Ascending aorta (tissue), 2 donors: ENCODE measurements around the gene TTLL8. TPM values are rescaled to one million over a fixed set of nuclear protein-coding genes. Genes with fewer than 3 reads are reported as not detected.

ENCODE experiments used
- DNase-seq, 2 donors: peaks; one replicate each; pipeline ENCODE4 v3.0.0-alpha.2; 2019; ENCODE audit warnings: low spot score in 2 of 2
- H3K27ac ChIP-seq, 2 donors: fragments of 200-600 bp; sonication (generic); one replicate each; pipeline ENCODE4 v1.5.1; 2016 to 2017; ENCODE audit warnings: mild to moderate bottlenecking in 1 of 2
- H3K27me3 ChIP-seq: fragments of 200-600 bp; sonication (generic); one replicate; pipeline ENCODE4 v1.5.1; 2017
- H3K36me3 ChIP-seq, 2 donors: fragments of 200-600 bp; sonication (generic); one replicate each; pipeline ENCODE4 v1.5.1; 2016
- H3K4me1 ChIP-seq, 2 donors: fragments of 200-600 bp; sonication (generic); one replicate each; pipeline ENCODE4 v1.5.1; 2016 to 2017; ENCODE audit warnings: mild to moderate bottlenecking in 1 of 2
- H3K4me3 ChIP-seq, 2 donors: fragments of 200-600 bp; sonication (generic); one replicate each; pipeline ENCODE4 v1.5.1; 2016 to 2017; ENCODE audit warnings: mild to moderate bottlenecking in 1 of 2
- H3K9me3 ChIP-seq, 2 donors: fragments of 200-600 bp; sonication (generic); one replicate each; pipeline ENCODE4 v1.5.1; 2016
- CTCF ChIP-seq, 3 experiments: fragments of 200-600 bp in 2 of 3; fragments of 450-650 bp in 1 of 3; sonication (generic) in 2 of 3; IDR thresholded peaks; one replicate each; pipeline ENCODE4 v1.5.1; 2016 to 2019; ENCODE audit warnings: antibody characterized with exemption in 3 of 3, mild to moderate bottlenecking in 1 of 3, moderate library complexity in 1 of 3
- intact Hi-C: fragments of 100-400 bp; cut with DNase I; formaldehyde crosslinking; loops from one replicate; pipeline ENCODE4 v1.15.1; 2023
- total RNA-seq: library from RNA; depleted of rRNA; stranded (reverse); fragments of >200 nt; gene quantifications from one replicate; pipeline ENCODE4 v1.1.0, GENCODE V29; 2016

Gene TTLL8
- not detected for total RNA-seq

- Histone ChIP-seq H3K27me3 (peaks cover 10% of the 10 kb centered on the region), H3K9me3 (peaks cover 0 to 8% of the 10 kb centered on the region in 2 donors), H3K4me3 (peak within 1 kb of the TSS in 1 of 2 donors; percentile 33), H3K4me1 (peaks cover 0 to 11% of the 10 kb centered on the region in 2 donors), H3K27ac (no peak within 1 kb of the TSS), H3K36me3 (no peaks in the 10 kb centered on the region)
- no peak for TF ChIP-seq CTCF (IDR thresholded peaks at IDR 0.05)
- DNase-seq, result no peak
- intact Hi-C loops, result no loop called here
Measured at GRCh38 chr22:50058061-50058905, at the start of gene TTLL8. Gene TTLL8, minus strand, starts transcription at chr22:50058298.

- no peak for TF ChIP-seq CTCF (IDR thresholded peaks at IDR 0.05)
- intact Hi-C loops, result no loop called here
- H3K27me3 ChIP-seq, result no peaks in the 10 kb centered on the region
- H3K36me3 ChIP-seq, result no peaks in the 10 kb centered on the region
- no peak for DNase-seq
- no peak overlapping the region for H3K27ac ChIP-seq
- no peak overlapping the region for H3K4me3 ChIP-seq
- peaks cover 3 to 6% of the 10 kb centered on the region in 2 donors for H3K4me1 ChIP-seq
- H3K9me3 ChIP-seq, result no peaks in the 10 kb centered on the region
Measured at GRCh38 chr22:50107529-50107928, 49.4 kb upstream of the TTLL8 start.

GRCh38 chr22:50105208-50106100 lies 47.4 kb upstream of the TTLL8 start:
- H3K27ac ChIP-seq, result no peak overlapping the region
- H3K4me3 ChIP-seq, result no peak overlapping the region
- no peaks in the 10 kb centered on the region for H3K27me3 ChIP-seq
- intact Hi-C loops, result no loop called here
- no peak for DNase-seq
- H3K36me3 ChIP-seq, result no peaks in the 10 kb centered on the region
- TF ChIP-seq CTCF (IDR thresholded peaks at IDR 0.05), result no peak
- H3K4me1 ChIP-seq, result no peaks in the 10 kb centered on the region
- no peaks in the 10 kb centered on the region for H3K9me3 ChIP-seq

- TF ChIP-seq CTCF (IDR thresholded peaks at IDR 0.05), result no peak
- Histone ChIP-seq H3K27ac (no peak overlapping the region), H3K36me3 (no peaks in the 10 kb centered on the region), H3K27me3 (no peaks in the 10 kb centered on the region), H3K9me3 (no peaks in the 10 kb centered on the region), H3K4me3 (no peak overlapping the region), H3K4me1 (no peaks in the 10 kb centered on the region)
- no peak for DNase-seq
- intact Hi-C loops, result no loop called here
Measured at GRCh38 chr22:50104141-50104544, 46.0 kb upstream of the TTLL8 start.

- TF ChIP-seq CTCF (IDR thresholded peaks at IDR 0.05), result no peak
- no peaks in the 10 kb centered on the region for H3K27me3 ChIP-seq
- DNase-seq, result no peak
- no peaks in the 10 kb centered on the region for H3K4me1 ChIP-seq
- no peaks in the 10 kb centered on the region for H3K36me3 ChIP-seq
- intact Hi-C loops, result no loop called here
- no peaks in the 10 kb centered on the region for H3K9me3 ChIP-seq
- H3K27ac ChIP-seq, result no peak overlapping the region
- H3K4me3 ChIP-seq, result no peak overlapping the region
Measured at GRCh38 chr22:50102946-50103345, 44.8 kb upstream of the TTLL8 start.
